ENCODE results near the gene CAMK1G.

CAMK1G gene

DNA sequence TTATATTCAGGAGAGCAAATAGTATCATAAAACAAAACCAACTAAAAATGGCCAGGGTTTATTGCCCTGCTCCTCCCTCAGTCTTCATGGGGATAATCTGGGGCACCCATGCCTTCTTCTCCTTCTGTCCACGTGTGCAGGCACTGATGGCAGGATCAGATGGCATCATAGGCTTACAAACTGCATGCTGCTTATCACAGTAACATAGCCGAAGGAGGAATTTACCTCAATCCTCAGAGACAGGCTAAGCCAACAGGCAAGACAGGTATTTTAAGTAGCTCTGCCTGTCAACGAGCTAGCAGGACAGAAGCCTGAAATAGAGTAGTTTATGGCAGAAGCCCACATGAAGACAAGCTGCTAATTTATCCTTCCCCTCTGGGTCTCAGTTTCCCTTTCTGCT, 59.3 kb downstream of the CAMK1G start:
- no peak for DNase-seq (ENCODE audit: low spot score)

DNA sequence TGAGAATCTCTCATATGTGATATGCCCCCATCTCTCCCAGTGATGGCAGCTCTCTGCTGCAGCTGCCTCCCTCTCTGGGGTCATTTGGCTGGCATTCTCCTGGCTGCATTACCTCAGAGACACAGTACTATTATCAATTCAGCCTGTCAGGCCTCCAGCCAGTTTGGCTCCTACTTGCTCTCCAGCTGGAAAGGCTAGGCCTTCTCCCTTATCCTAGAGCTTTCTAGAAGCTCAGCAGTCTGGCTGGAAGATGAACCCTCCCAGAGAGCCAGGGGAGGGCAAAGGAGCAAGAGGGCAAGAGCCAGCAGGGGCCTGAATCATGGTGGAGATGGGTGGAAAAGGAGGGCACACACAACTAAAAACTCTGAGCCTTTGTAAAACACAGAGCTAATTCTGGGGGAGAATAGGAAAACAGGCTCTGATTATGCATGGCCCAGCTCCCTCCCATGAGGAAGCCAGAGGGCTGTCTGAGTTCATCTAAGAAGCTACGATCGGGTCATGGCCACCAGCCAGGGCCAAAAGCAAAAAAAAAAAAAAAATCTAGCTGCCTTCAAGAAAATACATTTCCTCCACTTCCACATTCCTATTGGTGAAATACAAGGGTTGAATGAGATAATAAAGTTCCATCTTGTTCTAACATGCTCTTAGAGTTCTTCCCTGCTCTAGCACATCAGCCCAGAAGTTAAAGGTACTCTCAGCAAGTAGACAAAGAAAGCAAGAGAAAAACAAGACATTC, 59.9 kb downstream of the CAMK1G start:
- DNase-seq (ENCODE audit: low spot score) = no peak

DNA sequence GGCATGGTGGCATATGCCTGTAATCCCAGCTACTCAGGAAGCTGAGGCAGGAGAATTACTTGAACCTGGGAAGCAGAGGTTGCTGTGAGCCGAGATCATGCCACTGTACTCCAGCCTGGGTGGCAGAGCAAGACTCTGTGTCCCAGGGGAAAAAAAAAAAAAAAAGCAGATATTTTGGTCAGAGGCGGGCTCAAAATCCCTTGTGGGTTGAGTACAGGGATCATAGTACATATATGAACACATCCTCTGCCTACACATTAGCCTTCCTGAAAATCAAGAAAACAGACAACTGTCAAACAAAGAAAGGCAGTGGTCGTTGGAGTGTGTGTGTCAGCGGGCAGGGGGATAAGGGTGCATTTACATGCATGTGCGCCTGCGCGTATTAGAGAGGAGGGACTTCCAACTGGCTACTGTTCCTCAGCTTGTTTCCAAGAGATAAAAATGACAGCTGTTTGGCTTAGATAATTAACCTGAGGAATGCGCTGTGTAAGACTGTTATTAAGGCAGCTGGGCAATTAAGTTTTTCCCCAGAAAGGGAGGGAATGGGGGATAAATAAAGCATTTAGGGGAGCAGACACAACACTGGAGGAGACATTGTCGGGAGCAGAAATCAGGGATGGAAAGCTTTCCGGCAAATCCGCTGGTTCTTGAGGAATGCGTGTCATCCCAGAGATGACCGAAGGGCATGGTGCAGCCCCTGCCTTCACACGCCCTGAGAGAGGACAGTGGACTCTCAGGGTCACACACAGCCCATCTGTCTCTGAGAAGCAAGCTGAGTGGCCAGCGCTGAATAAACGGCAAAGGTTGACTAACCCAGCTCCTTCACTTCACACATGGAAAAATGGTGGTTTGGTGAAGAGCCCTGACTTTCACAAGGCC, 62.3 kb downstream of the CAMK1G start:
- no peak for DNase-seq (ENCODE audit: low spot score)

DNA sequence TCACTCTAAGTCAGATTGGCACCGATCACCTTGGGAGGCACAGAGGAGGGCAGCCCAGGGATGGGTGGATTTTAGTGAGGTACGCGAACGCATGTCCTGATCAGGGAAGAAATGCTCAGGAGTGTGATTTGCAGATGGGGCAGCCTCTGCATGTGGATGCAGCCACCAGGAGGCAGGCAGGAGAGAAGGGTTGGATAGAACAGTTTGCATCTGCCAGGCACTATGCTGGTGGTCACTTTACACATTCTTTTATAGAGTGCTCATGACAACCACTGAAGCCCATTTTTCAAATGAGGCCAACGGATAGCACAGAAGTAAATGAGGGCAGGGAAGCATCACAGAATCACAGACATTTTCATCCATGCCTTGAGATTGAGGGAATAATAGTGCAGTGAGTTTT, 63.0 kb downstream of the CAMK1G start:
- no peak for DNase-seq (ENCODE audit: low spot score)

DNA sequence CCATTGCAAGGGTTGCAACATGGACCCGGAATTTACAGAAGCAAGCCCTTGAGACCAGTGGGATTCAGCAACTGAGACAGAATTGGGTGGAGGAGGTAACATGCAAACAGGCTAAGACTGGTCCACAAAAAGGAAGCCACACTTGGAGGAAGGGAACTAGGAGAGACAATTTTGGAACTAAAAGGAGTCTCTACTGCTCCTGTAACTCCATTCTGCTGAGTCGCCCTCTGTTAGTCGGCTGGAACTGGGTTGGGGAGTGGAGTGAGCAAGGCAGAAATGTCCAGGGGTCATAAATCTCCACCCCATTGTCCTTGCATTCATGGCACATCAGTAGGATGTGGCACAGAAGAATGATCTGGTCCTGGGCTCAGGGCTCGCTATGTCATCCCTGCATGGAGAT, 63.6 kb downstream of the CAMK1G start:
- DNase-seq (ENCODE audit: low spot score) = no peak

DNA sequence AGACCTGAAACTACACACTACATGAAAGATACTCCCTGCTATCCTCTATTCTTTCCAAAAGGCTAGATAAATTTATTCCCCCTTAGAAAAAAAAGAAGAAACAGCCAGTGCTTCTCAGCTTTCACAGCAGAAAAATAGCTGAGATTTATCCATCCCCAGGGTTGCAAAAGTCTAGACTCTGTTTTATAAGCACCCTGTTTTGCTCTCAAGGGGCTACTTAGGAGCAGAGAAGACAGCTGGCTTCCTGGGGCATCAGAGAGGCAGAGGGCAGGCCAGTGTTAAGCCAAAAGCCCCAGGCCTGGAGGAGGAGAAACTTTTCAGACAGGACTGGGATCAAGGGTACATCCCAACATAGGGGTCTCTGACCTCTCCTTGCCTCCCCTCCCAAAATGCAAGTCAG, 64.8 kb downstream of the CAMK1G start:
- no peak for DNase-seq (ENCODE audit: low spot score)

DNA sequence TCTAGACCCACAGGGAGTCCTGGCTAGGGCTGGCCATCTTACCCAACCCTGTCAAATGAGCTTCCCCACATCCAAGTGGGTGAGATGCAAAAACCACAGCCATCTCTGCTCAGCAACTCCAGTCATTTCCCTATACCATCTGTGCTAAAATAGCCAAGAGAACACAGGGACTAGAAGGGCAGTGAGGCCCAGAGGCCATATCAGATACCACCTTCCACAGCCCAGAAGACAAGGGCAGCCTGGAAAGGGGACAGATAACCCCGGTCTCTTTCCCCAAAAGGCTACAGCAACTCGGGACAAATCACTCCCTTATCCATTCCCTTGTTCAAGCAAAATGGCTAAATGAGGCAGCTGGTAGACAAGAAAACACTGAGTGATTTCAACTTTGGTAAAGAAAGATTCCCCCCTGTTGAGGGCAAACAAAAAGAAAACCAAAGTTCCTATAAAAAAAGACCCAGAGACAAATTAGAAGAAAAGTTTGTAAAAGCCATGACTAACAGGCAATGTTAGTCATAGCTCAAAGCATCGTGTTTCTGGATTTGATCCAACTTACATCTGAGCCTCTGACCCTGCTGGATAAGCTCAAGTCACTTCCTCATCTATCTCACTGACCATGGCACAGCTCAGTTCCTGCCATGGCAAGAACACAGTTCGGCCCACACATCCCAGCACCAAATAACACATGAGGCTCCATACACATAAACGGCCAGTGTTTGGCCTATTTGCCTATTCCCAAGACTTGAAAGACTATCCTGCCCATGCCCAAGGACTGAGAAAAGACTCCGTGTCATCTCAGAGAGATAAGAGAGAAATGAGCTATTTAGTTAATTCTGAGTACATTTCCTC, 65.6 kb downstream of the CAMK1G start:
- DNase-seq (ENCODE audit: low spot score) = no peak

DNA sequence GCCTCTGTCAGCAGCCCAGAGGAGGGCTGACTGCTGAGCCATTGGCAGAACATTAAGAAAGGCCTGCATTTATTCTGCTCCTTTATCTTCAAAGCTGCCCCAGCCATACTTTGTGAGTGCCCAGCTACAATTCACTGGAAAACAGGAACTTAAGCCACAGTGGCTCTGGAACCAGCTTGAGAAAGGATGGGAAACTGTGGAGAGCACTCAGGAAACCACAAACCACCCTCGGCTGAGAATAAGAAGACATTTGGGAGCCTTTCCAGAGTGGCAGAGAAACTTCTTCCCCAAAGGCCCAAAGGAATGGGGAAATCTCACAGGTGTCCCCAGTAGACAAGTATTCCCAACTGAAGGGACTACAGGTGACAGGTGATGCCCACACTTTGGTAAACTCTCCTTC, 66.9 kb downstream of the CAMK1G start:
- DNase-seq (ENCODE audit: low spot score) = no peak

DNA sequence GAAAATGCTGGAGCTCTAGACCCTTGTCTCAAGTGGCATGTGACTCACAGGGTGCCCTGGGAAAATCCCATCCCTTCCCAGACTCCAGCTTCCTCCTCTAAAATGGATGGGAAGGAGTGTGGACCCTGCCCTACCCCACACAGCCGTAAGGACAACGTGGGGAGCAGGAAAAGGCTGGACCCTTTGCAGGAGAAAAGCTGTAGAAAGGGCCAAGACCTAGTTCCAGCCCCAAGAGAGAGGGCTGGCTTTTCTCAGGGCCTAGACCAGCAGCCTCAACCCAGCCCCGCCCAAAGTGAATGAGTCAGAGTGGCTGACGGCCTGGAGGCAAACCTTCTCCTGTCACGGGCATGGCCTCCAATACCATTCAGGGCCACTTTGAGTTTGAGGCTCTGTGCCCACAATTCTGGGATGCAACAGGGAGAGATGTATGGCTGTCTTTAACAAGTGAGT, 67.6 kb downstream of the CAMK1G start:
- peak; percentile 61 for DNase-seq (ENCODE audit: low spot score)

DNA sequence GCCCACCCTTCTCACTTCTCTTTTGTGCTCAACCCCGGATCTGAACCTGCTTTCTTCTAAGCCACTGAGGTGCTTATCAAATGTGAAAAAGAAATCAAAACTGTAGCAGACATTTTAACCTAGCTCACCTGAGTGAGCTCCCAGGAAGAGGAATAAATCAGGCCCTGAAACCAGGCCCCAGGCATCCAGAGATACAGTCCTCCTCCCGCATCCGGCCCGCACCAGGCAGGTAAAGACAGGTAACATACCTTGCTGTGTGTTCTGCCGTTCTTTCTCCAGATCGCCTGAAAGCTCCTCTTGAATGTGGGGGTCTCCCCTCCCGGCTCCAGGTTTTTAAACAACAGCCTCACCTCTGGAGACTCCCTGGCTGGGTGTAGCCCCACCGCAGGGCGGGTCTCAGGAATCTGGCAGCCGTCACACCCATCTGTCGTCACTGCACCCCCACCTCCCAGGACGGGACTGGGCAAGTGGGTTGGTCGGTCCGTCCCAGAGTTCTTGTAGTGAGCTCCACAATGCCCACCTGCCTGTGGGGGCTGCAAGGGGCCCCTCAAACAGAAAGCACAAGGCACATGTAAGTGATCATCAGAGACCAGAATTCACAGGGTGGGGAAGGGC, 68.7 kb downstream of the CAMK1G start, which contains the start of gene LAMB3:
LAMB3 (minus strand) TSS at position 305 of the 615 bp plus-strand sequence. CDS start 1,481 bp downstream, outside the sequence.
- DNase-seq (ENCODE audit: low spot score) = no peak

DNA sequence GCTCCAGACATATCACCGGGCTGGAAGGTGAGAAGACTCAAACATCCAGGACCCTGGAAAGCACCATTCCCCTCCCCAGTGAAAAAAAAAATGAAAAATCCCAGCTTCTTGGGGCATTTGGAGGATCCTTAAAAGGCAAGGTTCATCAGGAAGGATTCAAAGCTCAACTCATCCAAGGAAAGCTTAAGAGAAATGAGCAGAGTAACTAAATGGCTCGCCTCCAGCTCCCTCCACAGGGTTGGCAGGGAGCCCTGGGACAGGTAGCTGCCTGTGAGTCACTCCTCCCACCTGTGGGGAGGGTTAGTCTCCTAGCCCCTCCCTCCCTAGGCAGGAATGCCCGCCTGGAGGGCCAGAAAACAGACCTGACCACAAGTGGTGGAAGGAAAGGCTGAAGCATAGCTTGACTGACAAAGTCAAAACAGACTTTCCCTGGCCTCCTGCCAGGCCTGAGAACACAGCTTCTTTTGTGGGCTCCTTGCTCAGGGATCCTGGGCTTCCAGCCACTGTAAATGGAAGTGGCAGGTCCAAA, 69.4 kb downstream of the CAMK1G start:
- DNase-seq (ENCODE audit: low spot score) = peak; percentile 81

DNA sequence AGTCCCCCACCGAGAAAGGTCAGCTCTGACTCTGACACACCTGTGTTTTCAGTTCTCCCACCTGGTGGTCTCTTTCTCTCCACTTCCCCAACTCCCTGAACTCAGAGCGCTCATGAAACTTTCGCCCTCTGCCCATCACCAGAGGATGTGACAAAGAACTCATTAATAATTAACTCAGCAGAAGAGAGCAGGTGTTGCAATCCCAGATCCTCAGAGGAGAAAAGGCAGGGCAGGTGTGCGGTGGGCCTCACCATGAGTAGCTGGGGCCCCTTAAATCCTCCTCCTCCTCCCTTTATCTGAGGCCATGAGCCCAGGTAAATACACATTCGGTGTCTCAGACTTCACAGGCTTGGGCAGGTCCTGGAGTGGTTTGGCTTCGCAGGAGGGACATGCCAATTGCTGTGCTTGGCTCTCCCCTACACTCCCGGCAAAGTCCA, 70.4 kb downstream of the CAMK1G start:
- no peak for DNase-seq (ENCODE audit: low spot score)

DNA sequence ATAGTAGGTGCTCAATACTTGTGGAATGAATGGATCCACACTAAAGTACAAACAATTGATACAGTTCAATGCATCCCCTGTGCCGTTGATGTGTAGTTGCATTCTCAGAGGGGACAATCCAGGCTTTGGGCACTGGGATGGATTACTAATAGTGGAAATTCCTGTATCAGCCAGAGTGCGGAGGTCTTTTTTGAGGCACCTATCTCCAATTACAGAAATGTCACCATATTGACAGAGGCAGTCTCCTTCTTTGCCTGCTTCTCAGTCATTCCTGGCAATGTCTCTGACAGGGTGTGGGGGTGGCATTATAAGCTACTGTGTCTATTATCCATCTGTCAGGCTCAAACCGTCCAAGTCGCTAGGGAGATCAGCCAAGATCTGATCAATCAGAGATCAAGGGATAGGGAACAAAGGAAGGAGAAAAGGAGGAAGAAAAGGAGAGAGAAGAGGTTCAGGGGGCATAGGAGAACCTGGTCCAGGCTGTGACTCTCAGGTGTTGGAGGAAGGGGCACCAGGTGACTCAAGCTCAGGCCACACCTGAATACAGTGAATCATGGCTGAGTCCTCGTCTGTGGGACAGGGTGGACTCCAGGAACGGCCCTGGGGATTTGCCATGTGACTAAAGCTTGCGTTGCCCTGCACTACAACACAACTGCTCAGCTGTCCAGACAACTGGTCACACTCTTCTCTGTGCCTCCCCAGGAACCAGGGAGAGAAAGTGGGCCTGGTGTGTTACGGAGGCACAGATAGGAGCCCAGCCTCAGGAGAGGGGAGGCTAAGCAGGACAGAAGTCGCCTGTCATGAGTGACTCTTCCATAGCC, 72.1 kb downstream of the CAMK1G start:
- no peak for DNase-seq (ENCODE audit: low spot score)

DNA sequence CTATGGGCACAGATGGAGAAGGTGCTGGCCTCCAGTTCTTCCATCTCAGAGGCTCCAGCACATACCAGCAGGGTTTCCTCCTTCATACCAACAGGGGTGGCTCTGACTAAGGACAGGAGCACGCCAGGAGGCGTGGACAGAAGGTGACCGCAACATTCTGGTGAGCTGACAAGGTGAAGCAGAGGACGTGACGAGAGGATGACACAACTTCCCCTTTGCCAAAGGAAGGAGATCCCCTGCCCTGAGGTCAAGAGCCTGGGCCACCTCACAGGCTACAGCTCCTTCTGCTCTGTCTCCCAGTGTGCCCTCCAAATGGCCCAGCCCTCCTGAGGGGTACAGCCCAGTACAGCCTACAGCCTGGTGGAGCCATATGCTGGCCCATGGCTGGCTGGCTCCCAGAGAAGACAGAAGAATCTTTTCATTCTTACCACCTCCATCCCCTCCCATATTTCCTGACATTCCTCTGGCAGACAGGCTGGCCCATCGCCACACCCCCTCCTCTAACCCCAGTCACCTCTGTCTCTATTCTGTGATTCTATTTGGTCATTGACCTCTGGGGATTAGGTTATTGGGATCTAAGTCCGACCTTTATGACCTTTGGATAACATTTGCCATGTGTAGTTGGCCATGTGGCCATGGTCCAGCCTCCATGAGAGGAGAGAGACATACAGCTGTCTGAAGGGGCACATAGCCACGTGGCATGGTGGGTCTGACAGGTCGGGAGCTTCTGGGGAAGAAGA, 73.8 kb downstream of the CAMK1G start:
- DNase-seq (ENCODE audit: low spot score) = no peak

DNA sequence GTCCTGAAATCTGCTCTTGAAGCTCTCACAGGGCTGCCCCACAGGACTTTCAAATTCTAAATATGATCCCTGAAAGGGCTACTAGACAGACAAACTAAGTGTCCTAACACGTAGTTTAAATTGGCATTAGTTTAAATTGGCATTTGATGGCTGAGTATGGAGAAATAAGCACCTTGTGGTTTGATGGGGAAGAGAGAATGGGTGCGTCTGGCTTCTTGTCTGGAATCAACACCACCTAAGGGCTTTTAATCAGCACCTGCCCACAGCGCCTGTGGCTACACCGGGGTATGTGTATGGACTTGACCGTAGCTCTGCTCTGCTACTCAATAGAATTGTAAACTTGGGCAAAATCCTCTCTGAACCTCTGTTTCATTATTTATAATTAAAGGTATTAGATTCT, 74.4 kb downstream of the CAMK1G start:
- DNase-seq (ENCODE audit: low spot score) = no peak

DNA sequence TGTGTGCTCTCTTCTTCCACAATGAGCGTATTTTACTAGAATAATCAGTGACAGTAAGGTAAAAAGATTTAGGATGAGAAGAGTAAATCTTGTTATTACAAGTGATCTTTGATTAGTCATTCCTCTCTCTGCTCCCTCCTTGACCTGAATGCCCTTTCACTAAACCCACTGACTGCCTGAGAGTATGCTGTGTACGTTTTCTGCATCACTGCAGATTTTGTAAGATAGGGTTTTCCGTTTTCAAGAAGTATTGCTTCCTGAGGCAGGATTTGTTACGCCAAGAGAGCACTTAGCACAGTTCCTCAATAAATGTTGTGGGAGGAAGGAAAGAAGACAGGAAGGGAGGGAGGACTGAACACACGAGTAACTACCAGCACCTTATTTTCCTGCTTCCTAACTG, 76.4 kb downstream of the CAMK1G start:
- DNase-seq (ENCODE audit: low spot score) = no peak

DNA sequence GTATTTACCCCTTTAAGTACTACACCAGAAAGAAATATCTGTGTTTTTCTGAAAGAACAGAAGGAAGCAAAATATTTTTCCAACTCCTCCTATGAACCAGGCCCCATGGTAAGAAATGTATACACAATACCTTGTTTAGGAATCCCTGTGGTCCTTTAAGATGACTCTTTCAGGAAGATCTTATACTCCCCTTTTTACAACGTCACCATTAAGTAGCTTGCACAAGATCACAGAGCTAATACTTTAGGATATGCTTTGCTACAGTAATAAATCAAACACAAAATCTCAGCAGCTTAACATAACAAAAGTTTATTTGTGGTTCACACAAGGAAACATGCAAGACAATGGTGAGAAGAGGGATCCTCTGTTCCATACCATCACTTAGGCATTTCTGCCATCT, 77.6 kb downstream of the CAMK1G start:
- DNase-seq (ENCODE audit: low spot score) = no peak

DNA sequence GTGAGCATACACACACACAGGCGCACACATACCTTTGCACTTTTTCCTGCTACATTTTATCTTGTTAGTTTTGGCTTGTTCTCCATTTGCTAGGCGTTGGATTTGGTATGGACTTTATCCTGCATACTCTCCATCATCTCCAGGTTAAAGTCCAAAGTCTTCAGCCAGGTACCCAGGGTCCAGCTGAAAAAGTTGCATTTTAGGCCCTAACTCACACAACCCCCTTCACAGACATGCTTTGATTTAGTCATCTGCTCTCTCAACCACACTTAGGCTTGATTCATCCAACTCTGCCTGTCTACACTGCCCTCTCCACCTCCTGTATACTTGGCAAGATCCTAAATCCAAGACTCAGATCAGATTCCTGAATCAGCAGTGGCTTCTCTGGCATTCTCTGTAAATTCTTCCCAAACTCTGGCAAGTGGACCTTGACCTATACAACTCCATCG, 79.4 kb downstream of the CAMK1G start:
- no peak for DNase-seq (ENCODE audit: low spot score)

Data from iPS-NIHi11 (cell line).